Right lobe of liver (tissue), 6 donors: Measurements from ENCODE around the gene BDNF. TPM values are rescaled to one million over a fixed set of nuclear protein-coding genes. Genes with fewer than 3 reads are reported as not detected.
A peak's percentile ranks its signal among the peaks of the same experiment; 100 is the strongest.

ENCODE experiments used
- ATAC-seq, 4 donors: fragments of 200-7000 bp; cut with Tn5 transposase; one replicate each; pipeline ENCODE4 v1.9.1; 2020; ENCODE audit warnings: mild to moderate bottlenecking in 4 of 4, moderate library complexity in 4 of 4
- DNase-seq, 3 donors: peaks; one replicate each; pipeline ENCODE4 v3.0.0-alpha.2; 2020
- H3K27ac ChIP-seq, 3 donors: fragments of 200-600 bp; one replicate each; pipeline ENCODE4 v1.8.0; 2022
- H3K27me3 ChIP-seq, 2 donors: fragments of 200-600 bp; one replicate each; pipeline ENCODE4 v1.8.0; 2022
- H3K36me3 ChIP-seq, 4 donors: fragments of 200-600 bp; sonication (generic) in 1 of 4; one replicate each; pipeline versions ENCODE4 v1.5.1 to v1.8.0; 2017 to 2022; ENCODE audit warnings: control low read depth in 1 of 4
- H3K4me1 ChIP-seq, 4 donors: fragments of 200-600 bp; sonication (generic) in 1 of 4; one replicate each; pipeline versions ENCODE4 v1.5.1 to v1.8.0; 2017 to 2022; ENCODE audit warnings: control low read depth in 1 of 4
- H3K4me3 ChIP-seq, 3 donors: fragments of 200-600 bp; one replicate each; pipeline ENCODE4 v1.8.0; 2022
- H3K9me3 ChIP-seq, 4 donors: fragments of 200-600 bp; sonication (generic) in 1 of 4; one replicate each; pipeline versions ENCODE4 v1.5.1 to v1.8.0; 2017 to 2022; ENCODE audit warnings: control low read depth in 1 of 4
- CTCF ChIP-seq, 4 donors: fragments of 200-600 bp in 3 of 4; fragments of 450-650 bp in 1 of 4; IDR thresholded peaks; one replicate each; pipeline versions ENCODE4 v1.5.1 to v1.8.0; 2016 to 2022; ENCODE audit warnings: antibody characterized with exemption in 4 of 4, mild to moderate bottlenecking in 2 of 4
- POLR2A ChIP-seq: fragments of 450-650 bp; IDR thresholded peaks from one replicate; pipeline ENCODE4 v1.6.1; 2017; ENCODE audit warnings: antibody characterized with exemption, mild to moderate bottlenecking
- WGBS: methylation state at CpG from one replicate; pipeline ENCODE4 v1.1.6; 2018; ENCODE audit warnings: low coverage, low lambda C conversion rate; ENCODE audit not compliant: insufficient coverage; ENCODE audit errors: missing lambda C conversion rate; 5-methylcytosine and 5-hydroxymethylcytosine counted together
- intact Hi-C, 2 donors: fragments of 100-400 bp; cut with DNase I; formaldehyde crosslinking; loops; one replicate each; pipeline versions ENCODE4 v1.11.2 to v1.14.1; 2022
- total RNA-seq, 6 experiments: library from RNA; depleted of rRNA in 2 of 6; stranded (reverse); fragments of >200 nt in 2 of 6; fragmentation: NEBNext Ultra II Directional in 3 of 6; extraction: Animal tissue kit (Norgen Biotek cat#: 25700) in 3 of 6; gene quantifications; one replicate each; pipeline versions ENCODE4 v1.1.0 to v1.2.4, GENCODE V29; 2016 to 2023
- donor health status: DM: no; HTN: yes; CAD: no.
- donor health status: DM: no; HTN: no; CAD: no.
- donor health status: DM: no; HTN: no; CAD: no.
- donor health status: DM: no; HTN: yes; CAD: no.
- donor health status: DM: no; HTN: yes; CAD: no.

Gene BDNF
- total RNA-seq, 6 experiments from 2014 or later: 0.06 to 0.27 (median 0.12) TPM; not detected in 3

- DNase-seq: no peak
- peaks cover 0 to 9% (median 3%) of the 10 kb centered on the region in 4 donors for H3K4me1 ChIP-seq
- H3K27ac ChIP-seq: no peak overlapping the region
- intact Hi-C loops: no loop called here
- WGBS: 6% methylated on average over 3 of the region's 3 CpGs
- TF ChIP-seq POLR2A (no peak), CTCF (IDR thresholded peaks at IDR 0.05) (peak in 3 of 4 donors; percentile 36 to 41 (median 36))
- H3K4me3 ChIP-seq: no peak overlapping the region
- ATAC-seq: peak in 1 of 4 donors; percentile 25
- H3K27me3 ChIP-seq: peaks cover 0 to 11% of the 10 kb centered on the region in 2 donors
- no peaks in the 10 kb centered on the region for H3K36me3 ChIP-seq
- H3K9me3 ChIP-seq: no peaks in the 10 kb centered on the region
These were observed 5.3 kb downstream of the BDNF start for GRCh38 chr11:27694992-27695391.

- H3K4me3 ChIP-seq: no peak overlapping the region
- H3K27me3 ChIP-seq: no peaks in the 10 kb centered on the region
- H3K36me3 ChIP-seq: no peaks in the 10 kb centered on the region
- DNase-seq (no peak), ATAC-seq (no peak)
- no peaks in the 10 kb centered on the region for H3K9me3 ChIP-seq
- H3K27ac ChIP-seq: no peak overlapping the region
- TF ChIP-seq POLR2A (no peak), CTCF (IDR thresholded peaks at IDR 0.05) (no peak)
- intact Hi-C loops: no loop called here
- H3K4me1 ChIP-seq: no peaks in the 10 kb centered on the region
- WGBS: 53% methylated on average over 5 of the region's 5 CpGs
These were observed 6.9 kb downstream of the BDNF start for GRCh38 chr11:27693398-27693797.

- TF ChIP-seq POLR2A (no peak), CTCF (IDR thresholded peaks at IDR 0.05) (no peak)
- intact Hi-C loops: no loop called here
- Histone ChIP-seq H3K36me3 (no peaks in the 10 kb centered on the region), H3K27me3 (no peaks in the 10 kb centered on the region), H3K4me1 (no peaks in the 10 kb centered on the region), H3K9me3 (no peaks in the 10 kb centered on the region), H3K4me3 (no peak overlapping the region), H3K27ac (no peak overlapping the region)
- WGBS: 69% methylated on average over 2 of the region's 2 CpGs
- DNase-seq (no peak), ATAC-seq (no peak)
These were observed 7.5 kb downstream of the BDNF start for GRCh38 chr11:27692781-27693180.

- no peak for DNase-seq
- intact Hi-C loops: no loop called here
- no CpG with 5 or more reads among the region's 4 CpGs for WGBS
These were observed 12.2 kb downstream of the BDNF start for GRCh38 chr11:27688076-27688475.

More at GRCh38 chr11:27688076-27688475, 12.2 kb downstream of the BDNF start:
- Histone ChIP-seq H3K27me3 (no peaks in the 10 kb centered on the region), H3K27ac (no peak overlapping the region), H3K4me3 (no peak overlapping the region), H3K36me3 (no peaks in the 10 kb centered on the region), H3K9me3 (no peaks in the 10 kb centered on the region), H3K4me1 (no peaks in the 10 kb centered on the region)
- no peak for ATAC-seq
- TF ChIP-seq POLR2A: no peak
- no peak for TF ChIP-seq CTCF (IDR thresholded peaks at IDR 0.05)
